Vagina (tissue), 2 donors: Measurements from ENCODE around the gene RBM20.

Source experiments
- POLR2A ChIP-seq, 2 donors: fragments of 450-650 bp; IDR thresholded peaks; one replicate each; pipeline ENCODE4 v1.6.1; 2017; ENCODE audit warnings: antibody characterized with exemption in 2 of 2, mild to moderate bottlenecking in 2 of 2, moderate library complexity in 2 of 2
- POLR2AphosphoS5 ChIP-seq, 2 donors: sonication (generic); formaldehyde crosslinking; IDR thresholded peaks; one replicate each; pipeline ENCODE4 v1.9.0; 2017; ENCODE audit warnings: antibody characterized with exemption in 2 of 2, mild to moderate bottlenecking in 2 of 2, low read depth in 1 of 2; ENCODE audit not compliant: insufficient read depth in 1 of 2
- TF ChIP-seq, protein P1 (sequence below), 3 experiments: fragments of 450-650 bp in 2 of 3; fragments of 200-600 bp in 1 of 3; sonication (generic) in 1 of 3; IDR thresholded peaks; one replicate each; pipeline ENCODE4 v1.5.1; 2017 to 2019; ENCODE audit warnings: antibody characterized with exemption in 3 of 3, mild to moderate bottlenecking in 2 of 3, moderate library complexity in 2 of 3

GRCh38 chr10:110775406-110775805 is 131.3 kb downstream of the RBM20 start:
- TF ChIP-seq, protein P1, sequence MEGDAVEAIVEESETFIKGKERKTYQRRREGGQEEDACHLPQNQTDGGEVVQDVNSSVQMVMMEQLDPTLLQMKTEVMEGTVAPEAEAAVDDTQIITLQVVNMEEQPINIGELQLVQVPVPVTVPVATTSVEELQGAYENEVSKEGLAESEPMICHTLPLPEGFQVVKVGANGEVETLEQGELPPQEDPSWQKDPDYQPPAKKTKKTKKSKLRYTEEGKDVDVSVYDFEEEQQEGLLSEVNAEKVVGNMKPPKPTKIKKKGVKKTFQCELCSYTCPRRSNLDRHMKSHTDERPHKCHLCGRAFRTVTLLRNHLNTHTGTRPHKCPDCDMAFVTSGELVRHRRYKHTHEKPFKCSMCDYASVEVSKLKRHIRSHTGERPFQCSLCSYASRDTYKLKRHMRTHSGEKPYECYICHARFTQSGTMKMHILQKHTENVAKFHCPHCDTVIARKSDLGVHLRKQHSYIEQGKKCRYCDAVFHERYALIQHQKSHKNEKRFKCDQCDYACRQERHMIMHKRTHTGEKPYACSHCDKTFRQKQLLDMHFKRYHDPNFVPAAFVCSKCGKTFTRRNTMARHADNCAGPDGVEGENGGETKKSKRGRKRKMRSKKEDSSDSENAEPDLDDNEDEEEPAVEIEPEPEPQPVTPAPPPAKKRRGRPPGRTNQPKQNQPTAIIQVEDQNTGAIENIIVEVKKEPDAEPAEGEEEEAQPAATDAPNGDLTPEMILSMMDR (IDR thresholded peaks at IDR 0.05), result no peak
- TF ChIP-seq POLR2A (IDR thresholded peaks at IDR 0.05) (no peak), POLR2AphosphoS5 (IDR thresholded peaks at IDR 0.05; ENCODE audit: insufficient read depth in 1 of 2, low read depth in 1 of 2) (no peak)
